ENCODE measurements around the gene NFE2L1. TPM values are rescaled to one million over a fixed set of nuclear protein-coding genes. Genes with fewer than 3 reads are reported as not detected.
A peak's percentile ranks its signal among the peaks of the same experiment; 100 is the strongest.
"Not testable (repeated sequence)": the region's sequence is repeated elsewhere in the genome, so short reads cannot be mapped to it uniquely, and the experiment has no call there.

NFE2L1 gene
- total and polyA plus RNA-seq, 2 of the 8 experiments (the other 6 are each of a cell fraction or from before 2014, with no cell fraction given), result 140 to 143 TPM

- TF ChIP-seq, protein P1, sequence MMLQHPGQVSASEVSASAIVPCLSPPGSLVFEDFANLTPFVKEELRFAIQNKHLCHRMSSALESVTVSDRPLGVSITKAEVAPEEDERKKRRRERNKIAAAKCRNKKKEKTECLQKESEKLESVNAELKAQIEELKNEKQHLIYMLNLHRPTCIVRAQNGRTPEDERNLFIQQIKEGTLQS (IDR thresholded peaks at IDR 0.05; ENCODE audit: insufficient read depth, low read depth, low read length), result no peak
- TF ChIP-seq SRF (IDR thresholded peaks at IDR 0.05; ENCODE audit: low read depth, low read length), result no peak
Measured at GRCh38 chr17:48001197-48001596, 47.0 kb upstream of the NFE2L1 start (continued).

DNA sequence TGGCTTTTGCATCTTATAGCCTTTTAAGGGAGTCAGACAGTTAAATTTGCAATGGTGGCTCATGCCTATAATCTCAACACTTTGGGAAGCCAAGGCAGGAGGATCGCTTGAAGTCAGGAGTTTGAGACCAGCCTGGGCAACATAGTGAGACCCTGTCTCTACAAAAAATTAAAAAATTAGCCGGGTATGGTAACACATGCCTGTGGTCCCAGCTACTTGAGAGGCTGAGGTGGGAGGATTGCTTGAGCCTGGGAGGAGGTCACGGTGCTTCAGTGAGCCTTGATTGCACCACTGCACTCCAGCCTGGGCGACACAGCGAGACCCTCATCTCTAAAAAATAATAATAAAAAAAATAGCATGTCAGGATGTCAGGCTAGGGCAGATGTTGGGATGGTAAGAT is 46.5 kb upstream of the NFE2L1 start:
- Histone ChIP-seq H3K4me1 (replicated peaks in 1 of 4; ENCODE audit: control insufficient read depth in 3 of 4, insufficient read depth in 4 of 4, low read length in 3 of 4) (peaks cover 18 to 41% (median 28%) of the 10 kb centered on the region in 4 experiments), H2BK12ac (ENCODE audit: low read depth, low read length) (peak overlapping the region; percentile 93; the same call in 1 of the 2 replicates), H4K5ac (ENCODE audit: insufficient read length, low read depth, low read length) (peak overlapping the region; percentile 33), H4K91ac (replicated peaks; ENCODE audit: insufficient read length, low read length) (peak overlapping the region; percentile 64)
- not testable (repeated sequence) for H3K18ac ChIP-seq (ENCODE audit: extremely low read depth, low read length); H3K23ac ChIP-seq (ENCODE audit: insufficient read length); H2BK15ac ChIP-seq (ENCODE audit: low read length); H3K79me1 ChIP-seq (ENCODE audit: low read depth, low read length); H3K4ac ChIP-seq (replicated peaks; ENCODE audit: insufficient read length, low read depth, low read length); H3K23me2 ChIP-seq (ENCODE audit: low read depth, low read length); H3K9me3 ChIP-seq (ENCODE audit: insufficient read depth in 2 of 2, low read depth in 1 of 2, low read length in 1 of 2); H4K20me1 ChIP-seq (replicated peaks in 1 of 2; ENCODE audit: control insufficient read depth in 1 of 2, insufficient read depth in 2 of 2, low read length in 2 of 2); H2AK5ac ChIP-seq (ENCODE audit: low read depth, low read length); H2BK5ac ChIP-seq (ENCODE audit: low read depth, low read length); H3K4me3 ChIP-seq (ENCODE audit: extremely low read depth in 1 of 4, insufficient read depth in 2 of 4, low read depth in 3 of 4, low read length in 4 of 4); H3K36me3 ChIP-seq (ENCODE audit: control insufficient read depth in 2 of 4, insufficient read depth in 4 of 4, low read length in 3 of 4); H4K8ac ChIP-seq (ENCODE audit: extremely low read depth, insufficient read depth, low read length); H2BK120ac ChIP-seq (replicated peaks; ENCODE audit: low read depth, low read length); H3K14ac ChIP-seq (ENCODE audit: insufficient read length); H3K56ac ChIP-seq (replicated peaks; ENCODE audit: insufficient read length, low read depth, low read length); H3K79me2 ChIP-seq (ENCODE audit: control insufficient read depth in 1 of 2, insufficient read depth in 2 of 2, low read length in 2 of 2); H2AFZ ChIP-seq (ENCODE audit: low read length); H3K27ac ChIP-seq (ENCODE audit: low read depth, low read length); H2BK20ac ChIP-seq (ENCODE audit: low read length); H3K9ac ChIP-seq (replicated peaks in 1 of 4; ENCODE audit: extremely low read depth in 1 of 4, low read depth in 3 of 4, low read length in 3 of 4); DNase-seq (ENCODE audit: low read depth in 1 of 2, low spot score in 2 of 2); H3K27me3 ChIP-seq (replicated peaks in 1 of 4; ENCODE audit: control insufficient read depth in 3 of 4, extremely low read depth in 1 of 4, insufficient read depth in 3 of 4, low read length in 3 of 4); H3K4me2 ChIP-seq (ENCODE audit: insufficient read depth in 1 of 2, low read depth in 2 of 2, low read length in 2 of 2); FAIRE-seq
- CTCF ChIA-PET (ENCODE audit: partially characterized antibody), result interaction anchor here (1.4 to 27.8 kb wide), 7 partner anchors 14 to 50 kb away, joined by 3 to 493 read pairs (median 19); partner anchors contain the start of genes CDK5RAP3, PNPO and PRR15L
- 90% methylated on average over 5 of the region's 5 CpGs; no CpG with 5 or more reads in 1 of the 2 experiments for WGBS, 2 experiments (ENCODE audit: extremely low coverage in 1 of 2, insufficient coverage in 1 of 2, insufficient read length in 1 of 2, insufficient replicate concordance in 2 of 2, low coverage in 1 of 2, low lambda C conversion rate in 2 of 2, missing lambda C conversion rate in 1 of 2)
- POLR2A ChIA-PET (ENCODE audit: partially characterized antibody), result interaction anchor here (1.3 to 4.1 kb wide), 3 partner anchors 8 to 46 kb away, joined by 3 to 19 read pairs (median 11); partner anchors contain the start of gene NFE2L1

Data from H1 (cell line).